GM18519 (cell line): ENCODE data around the gene NPY4R.
"Not testable (repeated sequence)": the region's sequence is repeated elsewhere in the genome, so short reads cannot be mapped to it uniquely, and the experiment has no call there.

Experiments used
- ATAC-seq: cut with Tn5 transposase; IDR thresholded peaks from one replicate; pipeline ENCODE4 v1.9.1; 2021; ENCODE audit warnings: mild to moderate bottlenecking, moderate library complexity; ENCODE audit not compliant: unreplicated experiment, low FRiP score

The NPY4R gene

DNA sequence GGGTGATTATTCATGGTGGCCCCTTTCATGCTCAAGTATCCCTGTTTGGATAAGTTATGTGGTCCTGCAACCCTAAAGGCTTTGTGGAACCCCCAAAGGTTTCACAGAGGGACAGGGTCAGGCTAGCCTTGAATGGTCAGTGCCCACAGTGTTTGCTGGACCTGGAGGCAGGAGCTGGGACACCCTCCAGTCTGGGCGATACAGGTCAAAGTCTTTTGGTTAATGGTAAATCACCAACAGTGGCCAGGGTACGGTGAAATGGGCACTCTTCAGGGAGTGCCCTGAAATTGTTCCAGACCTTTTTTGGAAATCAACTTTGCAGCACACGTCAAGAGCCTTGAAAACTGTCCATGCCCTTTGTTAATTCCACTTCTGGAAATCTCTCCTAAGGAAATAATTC, 8.7 kb downstream of the NPY4R start:
- ATAC-seq: not testable (repeated sequence)

GRCh38 chr10:46455992-46456391, 9.8 kb downstream of the NPY4R start:
- not testable (repeated sequence) for ATAC-seq

GRCh38 chr10:46451365-46451764, 14.4 kb downstream of the NPY4R start:
- not testable (repeated sequence) for ATAC-seq

GRCh38 chr10:46450829-46451228, 14.9 kb downstream of the NPY4R start:
- not testable (repeated sequence) for ATAC-seq

- ATAC-seq: not testable (repeated sequence)
Measured at GRCh38 chr10:46447439-46447838, 18.3 kb downstream of the NPY4R start.

GRCh38 chr10:46445389-46446122, 20.2 kb downstream of the NPY4R start:
- not testable (repeated sequence) for ATAC-seq

DNA sequence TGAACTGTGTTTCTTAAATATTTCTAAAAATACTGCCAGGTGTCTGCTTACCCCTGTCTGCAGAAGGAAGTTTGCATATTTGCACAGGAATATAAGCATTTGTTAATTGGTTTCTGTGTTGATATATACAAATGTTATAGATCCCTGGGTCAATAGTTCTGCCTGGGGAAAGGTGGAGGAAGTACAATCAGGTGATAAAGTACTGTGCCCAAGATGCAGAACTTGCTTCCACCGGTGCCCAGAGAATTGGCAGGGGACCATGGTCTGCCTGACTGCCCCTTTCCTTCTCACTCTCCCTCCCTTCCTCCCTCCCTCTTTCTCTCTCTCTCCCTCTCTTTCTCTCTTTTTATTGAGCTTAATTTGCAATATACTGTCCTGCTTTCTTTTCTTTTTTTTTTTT, 22.3 kb downstream of the NPY4R start:
- ATAC-seq: not testable (repeated sequence)

- ATAC-seq: not testable (repeated sequence)
Measured at GRCh38 chr10:46442706-46443275, 23.0 kb downstream of the NPY4R start.

DNA sequence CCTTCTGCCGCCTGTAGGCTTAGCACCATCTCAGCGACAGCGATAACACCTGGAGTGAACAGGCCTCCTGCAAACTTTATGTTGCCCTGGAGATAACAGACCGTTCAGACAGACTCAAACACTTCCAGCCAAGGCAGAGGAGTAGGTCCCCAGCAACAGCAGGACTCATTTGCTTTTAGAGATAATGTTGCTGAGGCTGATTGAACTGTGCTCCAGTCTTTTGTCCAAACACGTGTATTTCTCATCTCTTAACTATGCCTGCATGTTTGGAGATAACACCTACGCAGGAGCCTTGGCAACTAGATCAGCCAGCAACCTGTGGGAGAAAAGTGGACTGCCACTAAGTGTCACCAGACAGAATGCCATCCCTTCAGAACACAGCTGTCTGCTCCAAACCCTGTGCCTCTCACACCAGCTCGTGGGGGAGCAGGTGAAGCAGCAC, 23.9 kb downstream of the NPY4R start:
- ATAC-seq: not testable (repeated sequence)

DNA sequence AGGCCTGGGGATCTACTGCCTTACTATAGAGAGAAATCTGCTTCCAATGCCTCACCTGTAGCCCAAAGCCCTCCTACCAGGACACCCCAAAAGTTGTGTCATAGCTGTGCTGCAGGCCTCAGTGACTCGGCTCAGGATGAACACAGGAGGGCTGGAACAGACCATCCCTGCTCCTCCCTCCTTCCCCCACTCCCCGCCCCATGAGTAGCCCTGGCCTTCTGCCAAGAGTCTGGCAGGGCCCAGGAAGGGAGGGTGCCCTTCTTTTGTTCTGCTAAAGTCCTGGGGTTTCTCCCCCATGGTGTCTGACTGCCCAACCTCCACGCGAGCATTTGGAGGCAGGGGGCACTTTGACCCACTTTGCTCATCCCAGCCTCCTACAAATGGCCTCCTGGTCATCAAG, 24.8 kb downstream of the NPY4R start:
- not testable (repeated sequence) for ATAC-seq

DNA sequence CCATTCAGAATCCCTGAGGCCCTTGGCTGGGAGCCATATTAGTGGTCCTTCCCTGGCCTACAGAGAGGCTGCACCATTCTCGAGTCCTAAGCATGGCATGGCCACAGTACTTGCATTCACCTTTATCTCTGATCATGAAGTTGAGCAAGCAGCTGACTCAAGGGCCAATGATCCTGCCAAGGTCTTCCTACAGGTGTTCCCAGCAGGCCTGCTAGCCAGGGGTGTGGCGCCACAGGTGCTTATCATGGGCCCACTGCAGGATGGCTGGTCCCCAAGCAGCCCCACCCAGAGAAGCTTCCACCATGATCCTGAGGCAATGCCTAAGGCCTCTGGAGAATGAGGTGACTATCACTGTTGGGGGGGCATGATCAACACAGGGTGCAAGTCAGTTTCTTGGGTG, 42.2 kb downstream of the NPY4R start:
- not testable (repeated sequence) for ATAC-seq

- not testable (repeated sequence) for ATAC-seq
Measured at GRCh38 chr10:46419570-46420379, 46.0 kb downstream of the NPY4R start.

DNA sequence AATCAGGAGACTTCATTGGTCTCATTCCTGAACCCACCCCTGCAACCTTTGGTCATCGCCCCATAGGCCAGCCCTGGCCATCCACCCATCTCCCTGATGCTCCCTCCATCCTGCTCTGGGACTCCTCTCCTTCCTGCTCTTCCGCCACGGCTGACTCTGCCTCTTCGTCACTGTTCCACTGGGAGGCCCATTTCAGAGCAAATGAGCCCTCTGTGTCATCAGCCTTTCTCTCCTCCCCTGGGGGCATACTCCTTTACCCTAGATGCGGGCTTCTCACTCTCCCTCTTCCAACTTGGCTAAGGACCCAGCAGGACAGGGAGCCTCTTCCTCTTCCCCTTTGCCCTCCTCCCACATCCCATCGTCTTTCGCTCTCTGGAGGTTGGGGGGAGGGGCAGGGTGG, 47.5 kb downstream of the NPY4R start:
- not testable (repeated sequence) for ATAC-seq

DNA sequence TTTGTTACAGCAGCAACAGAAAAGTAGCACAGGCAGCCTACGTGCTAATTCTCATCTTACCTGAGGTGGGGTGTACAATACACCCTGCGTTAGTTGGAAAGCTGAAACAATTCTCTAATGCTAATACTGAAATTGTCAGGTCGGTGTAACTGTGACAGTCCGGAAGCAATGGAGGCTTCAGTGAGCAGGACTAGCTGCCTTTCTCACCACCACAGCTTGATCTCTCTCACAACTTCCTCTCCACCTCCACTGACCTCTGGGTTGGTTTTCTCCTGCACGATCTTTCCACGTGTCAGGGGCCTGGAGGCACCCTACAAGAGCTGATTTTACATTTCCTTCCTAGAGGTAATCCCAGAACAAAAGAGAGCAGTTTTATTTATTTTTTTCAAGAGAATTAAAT, 50.5 kb downstream of the NPY4R start:
- ATAC-seq: peak; percentile 51

DNA sequence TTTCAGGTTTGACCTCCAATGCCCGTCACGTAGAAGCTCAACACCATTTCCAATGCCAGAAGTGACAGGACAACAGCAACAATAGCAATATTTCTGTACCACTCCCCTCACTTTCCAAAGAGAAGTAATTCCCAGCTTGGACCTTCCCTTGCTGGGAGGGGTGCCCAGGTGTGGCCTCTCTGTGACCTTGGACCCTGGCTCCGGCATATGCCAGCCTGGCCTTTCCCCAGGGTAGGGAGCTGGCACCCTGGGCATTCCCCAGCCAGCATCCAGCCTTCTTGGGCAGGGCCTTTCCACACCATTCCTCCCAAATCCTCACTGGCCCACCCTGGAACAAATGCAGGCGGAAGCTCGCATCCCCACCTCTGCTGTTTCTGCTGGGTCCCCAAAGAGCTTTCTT, 53.1 kb downstream of the NPY4R start:
- ATAC-seq: not testable (repeated sequence)

- ATAC-seq: not testable (repeated sequence)
Measured at GRCh38 chr10:46411123-46411522, 54.6 kb downstream of the NPY4R start.
